CD4-positive, alpha-beta T cell treated with Interleukin-15 for 1 hour (primary cell): Measurements from ENCODE around the gene PCDH1.
"Not testable (repeated sequence)": the region's sequence is repeated elsewhere in the genome, so short reads cannot be mapped to it uniquely, and the experiment has no call there.

Source experiments
- DNase-seq: peaks from one replicate; pipeline ENCODE4 v3.0.0-alpha.2; 2020

PCDH1 gene

GRCh38 chr5:141826674-141827073 is 51.5 kb downstream of the PCDH1 start:
- no peak for DNase-seq

DNA sequence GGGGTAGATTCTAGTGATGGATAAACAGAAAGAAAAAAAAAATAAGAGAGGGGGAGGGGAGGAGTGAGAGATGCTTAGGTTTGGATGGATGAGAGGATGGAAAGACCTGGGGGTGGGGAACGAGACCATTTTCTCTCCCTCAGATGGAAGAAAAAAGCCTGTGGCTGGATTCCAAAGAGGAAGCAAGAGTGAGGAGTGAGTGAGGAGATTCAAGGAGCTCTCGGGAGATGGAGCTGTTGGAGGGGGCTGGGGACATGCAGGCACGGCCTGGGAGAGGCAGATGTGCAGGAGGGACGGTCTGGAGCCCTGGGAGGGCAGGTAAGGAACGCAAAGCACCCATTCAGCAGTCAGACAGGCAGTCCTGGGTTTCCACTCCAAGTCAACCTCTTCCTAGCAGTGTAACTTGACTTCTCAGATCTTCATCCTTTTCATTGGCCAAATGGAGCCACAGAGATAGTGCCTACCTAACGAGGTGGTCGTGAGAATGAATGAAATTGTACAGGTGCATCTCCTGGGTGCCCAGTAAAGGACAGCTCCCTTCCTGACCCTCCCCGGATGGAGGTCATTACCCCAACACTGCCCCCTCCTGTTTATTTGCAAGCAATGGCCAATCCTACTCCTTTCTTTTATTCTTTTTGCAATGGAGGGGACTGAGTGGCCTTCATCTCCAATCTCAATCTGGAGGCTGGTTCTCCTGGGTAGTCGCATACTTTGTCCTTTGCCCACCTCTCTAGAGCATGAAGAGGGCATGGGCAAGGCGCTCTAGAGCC is 52.2 kb downstream of the PCDH1 start:
- no peak for DNase-seq

- no peak for DNase-seq
Measured at GRCh38 chr5:141825241-141825671, 53.0 kb downstream of the PCDH1 start.

DNA sequence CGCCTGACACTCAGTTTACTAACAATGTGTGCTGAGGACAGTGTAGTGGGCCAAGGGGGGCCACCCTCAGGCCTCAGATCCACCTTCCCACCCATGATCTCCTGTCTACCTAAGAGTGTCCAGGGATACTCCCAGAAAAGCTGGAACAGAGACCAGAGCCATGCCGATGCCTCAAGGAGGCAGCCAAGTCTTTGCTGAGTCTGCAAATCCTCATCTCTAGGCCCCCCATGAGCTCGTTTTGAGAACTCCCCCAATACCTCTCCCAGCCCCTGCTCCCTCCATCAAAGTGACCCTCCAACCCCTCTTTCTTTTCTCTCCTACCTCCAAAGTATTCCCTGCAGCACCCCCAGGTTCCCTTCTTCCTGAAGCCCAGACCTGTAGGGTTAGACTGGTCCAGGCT is 53.5 kb downstream of the PCDH1 start:
- DNase-seq = no peak

- DNase-seq = no peak
Measured at GRCh38 chr5:141823056-141823455, 55.2 kb downstream of the PCDH1 start.

- DNase-seq = no peak
Measured at GRCh38 chr5:141822144-141822543, 56.1 kb downstream of the PCDH1 start.

DNA sequence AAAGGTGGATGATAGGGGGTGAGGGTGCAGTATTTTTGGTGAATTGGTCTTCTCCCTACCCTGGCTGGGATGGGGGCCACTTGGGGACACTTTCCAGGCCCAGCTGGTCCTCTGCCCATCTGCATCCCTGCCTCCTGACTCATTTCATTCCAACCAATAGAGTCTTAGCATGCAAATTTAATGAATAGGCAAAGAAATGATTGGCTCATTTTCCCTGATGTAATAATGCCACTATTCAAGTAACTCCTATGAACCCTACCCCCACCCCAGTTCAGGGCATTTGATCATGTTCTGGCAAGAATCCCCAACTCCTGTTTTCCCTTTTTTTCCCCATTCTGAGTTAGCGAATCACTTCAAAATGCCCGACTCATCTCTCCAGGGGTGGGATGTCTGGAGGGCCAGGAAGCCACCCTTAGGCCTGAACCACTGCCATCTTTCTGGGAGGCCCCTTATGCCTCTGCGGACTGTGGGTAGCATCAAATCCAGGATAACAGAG is 56.7 kb downstream of the PCDH1 start:
- no peak for DNase-seq

- DNase-seq = not testable (repeated sequence)
Measured at GRCh38 chr5:141820686-141821085, 57.5 kb downstream of the PCDH1 start.

- no peak for DNase-seq
Measured at GRCh38 chr5:141817631-141818030, 60.6 kb downstream of the PCDH1 start.

GRCh38 chr5:141816598-141817399 is 61.4 kb downstream of the PCDH1 start:
- DNase-seq = no peak

DNA sequence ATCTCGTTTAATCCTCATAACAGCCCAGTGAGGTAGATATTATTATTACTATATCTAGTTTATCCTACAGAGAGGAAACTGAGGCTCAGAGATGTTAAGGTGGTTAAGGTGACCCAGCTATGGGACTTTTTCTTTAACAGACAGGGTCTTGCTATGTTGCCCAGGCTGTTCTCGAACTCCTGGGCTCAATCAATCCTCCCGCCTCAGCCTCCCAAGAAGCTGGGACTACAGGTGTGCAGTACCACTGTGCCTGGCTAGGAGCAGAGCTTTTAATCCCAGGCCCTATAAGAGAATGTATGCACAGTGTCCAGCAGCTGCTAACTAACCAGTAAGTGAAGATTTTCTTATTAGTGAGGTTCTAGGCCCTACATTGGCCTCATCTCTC is 62.4 kb downstream of the PCDH1 start:
- no peak for DNase-seq

GRCh38 chr5:141815051-141815795 is 63.0 kb downstream of the PCDH1 start:
- DNase-seq = no peak

DNA sequence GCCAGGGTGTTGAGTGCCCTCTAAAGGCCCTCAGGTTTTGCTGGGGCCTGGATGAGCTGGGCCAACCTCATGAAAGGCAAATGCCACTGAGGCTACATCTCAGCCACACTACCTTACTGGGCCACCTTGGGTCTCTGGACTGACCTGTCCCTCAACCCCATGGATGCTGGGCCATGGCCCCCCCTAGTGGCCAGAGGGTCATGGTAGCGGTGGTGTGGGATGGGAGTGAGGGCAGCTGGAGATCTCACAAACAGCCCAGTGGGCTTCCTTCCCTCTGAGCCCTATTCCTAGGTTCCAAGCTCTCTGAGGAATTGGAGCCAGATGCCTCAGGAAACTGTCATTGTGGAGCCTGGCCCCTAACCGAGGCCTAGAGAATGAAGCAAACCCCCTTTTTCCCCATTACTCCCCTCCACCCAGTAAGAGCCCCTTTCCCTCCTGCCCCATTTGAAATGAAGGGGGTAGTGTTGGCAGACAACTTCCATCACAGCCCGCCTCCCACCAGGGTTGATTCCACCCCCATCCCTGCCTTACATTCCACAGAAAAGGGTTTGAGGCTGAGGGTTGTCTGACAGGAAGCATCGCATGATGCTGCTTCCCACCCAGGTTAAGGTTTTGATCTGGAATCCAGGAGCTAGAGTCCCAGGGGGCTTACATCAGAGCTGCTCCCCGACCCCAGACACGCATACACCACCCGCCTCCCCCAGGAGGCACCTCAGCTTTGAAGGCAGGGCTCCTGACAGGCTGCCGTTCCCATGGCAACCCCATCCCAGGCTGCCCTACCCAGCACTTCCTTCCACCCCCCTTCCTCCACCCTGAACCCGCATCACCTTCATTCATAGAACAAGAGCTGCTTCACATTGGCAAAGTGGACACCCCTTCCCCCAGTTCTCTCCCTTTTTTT is 63.9 kb downstream of the PCDH1 start:
- DNase-seq = no peak

GRCh38 chr5:141812512-141812911 is 65.7 kb downstream of the PCDH1 start:
- DNase-seq = no peak

DNA sequence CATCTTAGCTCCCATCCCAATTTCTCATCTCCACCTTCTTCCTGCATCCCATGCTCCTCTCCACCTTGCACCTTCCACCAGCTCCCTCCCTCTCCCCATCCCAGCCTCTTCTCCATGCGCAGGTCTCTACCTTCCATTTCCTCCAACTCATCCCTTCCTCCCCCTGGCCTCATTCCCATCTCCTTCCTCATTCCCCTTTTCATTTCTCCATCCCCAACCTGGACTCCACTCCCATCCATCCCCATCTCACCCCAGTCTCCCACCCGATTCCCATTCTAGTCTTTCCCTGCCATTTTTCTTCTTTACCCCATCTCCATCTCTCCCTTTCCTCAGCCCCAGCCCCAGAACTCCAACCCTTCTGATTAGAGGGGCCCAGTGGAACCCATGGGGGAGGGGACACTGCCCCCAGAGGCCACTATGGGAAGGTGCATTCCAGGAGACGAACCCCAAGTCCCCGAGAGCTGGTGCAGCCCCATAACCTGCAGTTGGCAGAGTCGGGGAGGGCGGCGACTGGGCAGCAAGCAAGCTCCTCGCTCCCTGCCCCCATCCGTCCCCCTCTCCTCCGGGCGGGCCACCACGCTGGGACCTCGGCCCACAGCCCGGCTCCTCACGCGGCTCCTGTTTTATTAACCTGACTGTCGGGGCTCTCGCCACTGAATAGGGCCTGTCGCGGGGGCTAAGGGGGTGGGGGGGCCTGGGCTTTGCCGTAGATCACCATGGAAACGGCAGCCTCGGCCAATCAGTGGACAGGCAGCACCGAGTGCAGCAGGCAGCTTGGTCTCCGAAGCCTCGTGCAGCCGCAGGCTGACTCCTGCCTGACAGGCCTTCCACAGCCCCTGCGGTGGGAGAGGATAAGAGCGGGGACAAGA is 66.7 kb downstream of the PCDH1 start:
- DNase-seq = no peak

GRCh38 chr5:141810702-141811101 is 67.5 kb downstream of the PCDH1 start:
- no peak for DNase-seq

- no peak for DNase-seq
Measured at GRCh38 chr5:141809380-141810096, 68.7 kb downstream of the PCDH1 start.

- no peak for DNase-seq
Measured at GRCh38 chr5:141808857-141809256, 69.4 kb downstream of the PCDH1 start.

DNA sequence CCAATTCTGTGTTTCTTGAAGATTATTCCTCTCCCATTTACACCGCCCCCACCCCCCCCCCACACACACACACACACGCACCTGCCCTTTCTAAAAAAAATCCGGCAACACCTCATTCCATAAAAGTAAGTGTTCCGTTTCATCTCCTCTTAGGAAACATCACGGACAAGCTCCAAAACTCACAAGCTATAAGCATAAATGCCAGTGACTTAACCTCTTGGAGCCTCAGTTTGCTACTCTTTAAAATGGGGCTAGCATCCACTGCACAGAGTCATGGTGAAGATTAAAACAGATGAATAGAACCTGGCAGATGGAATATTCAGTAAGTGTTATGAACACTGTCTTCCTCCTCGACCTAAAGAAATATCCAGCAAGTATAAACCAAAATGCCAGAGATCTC is 70.5 kb downstream of the PCDH1 start:
- DNase-seq = no peak

GRCh38 chr5:141807329-141807728 is 70.9 kb downstream of the PCDH1 start:
- no peak for DNase-seq

DNA sequence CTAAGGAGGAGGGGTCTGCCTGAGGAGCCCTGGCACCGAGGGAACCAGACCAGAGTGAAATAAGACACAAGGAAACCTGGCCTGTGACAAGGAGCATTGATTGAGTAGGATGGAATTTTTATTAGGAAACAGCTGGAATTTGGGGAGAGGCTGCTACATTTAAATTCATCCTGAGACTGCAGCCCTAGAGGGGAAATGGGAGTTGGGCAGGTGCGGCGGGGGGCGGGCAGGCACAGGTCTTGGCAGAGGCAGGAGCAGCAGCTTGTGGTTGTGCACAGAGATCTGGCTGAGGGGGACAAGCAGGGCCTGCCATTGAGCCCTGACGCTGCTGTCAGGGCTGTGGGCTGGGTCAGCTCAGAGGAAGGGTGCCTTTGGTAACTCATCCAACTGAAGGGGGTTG is 71.6 kb downstream of the PCDH1 start:
- no peak for DNase-seq
